NCI-H146 treated with DMSO at 0.1 percent for 48 hours (cell line): ENCODE results near the gene PHOSPHO2.
A peak's percentile ranks its signal among the peaks of the same experiment; 100 is the strongest.

Experiments used
- DNase-seq: peaks from one replicate; lab custom pipeline; 2025; ENCODE audit not compliant: unreplicated experiment; lab: John Stamatoyannopoulos, UW

Gene PHOSPHO2

GRCh38 chr2:169694113-169694893 lies at the start of gene PHOSPHO2, which contains the start of gene CFAP210:
PHOSPHO2 (plus strand) TSS chr2:169694469; CDS start chr2:169700972, 6,503 bp downstream.
CFAP210 (minus strand) TSS chr2:169694405; CDS start chr2:169694327, 78 bp downstream.
- DNase-seq: peak; percentile 70

DNA sequence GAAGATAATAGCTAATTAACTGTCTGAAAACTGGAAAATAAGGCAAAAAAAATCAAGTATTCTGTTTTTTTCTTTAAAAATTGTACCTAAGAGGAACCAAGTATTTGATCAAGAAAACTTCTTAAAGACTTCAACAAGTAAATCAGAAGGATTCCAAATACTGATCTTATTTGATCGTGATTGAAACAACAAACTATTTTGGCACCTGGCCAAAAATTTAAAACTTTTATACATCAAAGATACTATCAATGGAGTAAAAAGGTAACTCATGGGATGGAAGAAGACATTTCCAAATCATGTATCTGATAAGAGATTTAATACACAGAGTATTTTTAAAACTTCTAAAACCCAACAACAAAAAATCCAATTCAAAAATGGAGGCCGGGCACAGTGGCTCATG lies 46.8 kb upstream of the PHOSPHO2 start:
- no peak for DNase-seq

DNA sequence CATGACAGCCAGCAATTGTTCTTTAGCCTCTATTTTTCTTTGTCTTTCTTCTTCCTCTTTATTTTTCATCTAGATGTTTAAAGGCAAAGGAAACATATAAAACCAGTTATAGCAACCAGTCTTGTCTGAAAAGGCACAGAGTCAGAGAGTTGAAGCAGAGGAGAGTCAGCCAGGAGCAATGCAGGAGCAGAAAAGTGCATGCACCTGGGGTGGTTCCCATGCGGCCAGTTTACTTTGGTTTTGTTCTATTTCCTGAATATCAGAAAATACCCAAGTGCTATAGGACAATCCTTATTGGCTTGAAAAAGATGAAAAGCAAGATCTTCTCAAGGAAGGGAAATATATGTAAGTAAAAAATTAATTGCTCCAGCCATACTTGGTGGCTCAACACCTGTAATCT lies 45.0 kb upstream of the PHOSPHO2 start:
- DNase-seq: no peak

GRCh38 chr2:169653636-169654035 lies 40.6 kb upstream of the PHOSPHO2 start:
- DNase-seq: no peak

GRCh38 chr2:169656164-169656563 lies 38.1 kb upstream of the PHOSPHO2 start:
- no peak for DNase-seq

DNA sequence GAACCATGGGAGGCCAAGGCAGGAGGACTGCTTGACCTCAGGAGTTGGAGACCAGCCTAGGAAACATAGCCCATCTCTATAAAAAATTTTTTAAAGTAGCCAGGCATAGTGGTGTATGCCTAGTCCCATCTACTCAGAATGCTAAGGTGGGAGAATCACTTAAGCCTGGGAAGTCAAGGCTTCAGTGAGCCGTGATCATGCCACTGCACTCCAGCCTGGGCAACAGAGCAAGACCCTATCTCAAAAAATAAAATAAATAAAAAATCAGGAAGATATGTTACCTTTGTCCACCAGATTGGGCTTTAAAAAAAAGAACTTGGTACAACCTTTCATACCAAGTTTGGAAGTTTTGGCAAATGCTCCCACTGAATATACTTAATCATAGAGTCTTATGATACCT lies 35.4 kb upstream of the PHOSPHO2 start:
- DNase-seq: no peak

- DNase-seq: no peak
Measured at GRCh38 chr2:169659320-169659719, 34.9 kb upstream of the PHOSPHO2 start.

DNA sequence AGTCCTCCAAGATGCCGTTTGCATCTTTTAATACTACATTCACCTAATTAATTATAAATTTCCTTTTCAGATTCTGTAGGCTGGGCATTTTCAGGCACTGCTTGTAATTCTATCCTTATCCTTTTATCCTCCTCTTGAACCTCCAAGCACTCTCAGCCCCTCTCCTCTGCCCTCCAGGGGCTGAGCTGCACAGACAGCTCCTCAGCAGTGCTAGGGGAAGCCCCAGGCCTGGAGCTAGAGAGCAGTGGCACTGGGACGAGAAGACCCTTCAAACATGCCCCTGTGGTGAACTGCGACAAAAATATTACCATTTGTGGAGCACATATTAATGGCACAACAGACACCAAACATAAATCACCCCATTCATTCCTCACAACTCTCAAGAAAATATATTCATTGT lies 33.0 kb upstream of the PHOSPHO2 start:
- no peak for DNase-seq

- DNase-seq: no peak
Measured at GRCh38 chr2:169662744-169663143, 31.5 kb upstream of the PHOSPHO2 start.

GRCh38 chr2:169663247-169663646 lies 31.0 kb upstream of the PHOSPHO2 start:
- DNase-seq: no peak

DNA sequence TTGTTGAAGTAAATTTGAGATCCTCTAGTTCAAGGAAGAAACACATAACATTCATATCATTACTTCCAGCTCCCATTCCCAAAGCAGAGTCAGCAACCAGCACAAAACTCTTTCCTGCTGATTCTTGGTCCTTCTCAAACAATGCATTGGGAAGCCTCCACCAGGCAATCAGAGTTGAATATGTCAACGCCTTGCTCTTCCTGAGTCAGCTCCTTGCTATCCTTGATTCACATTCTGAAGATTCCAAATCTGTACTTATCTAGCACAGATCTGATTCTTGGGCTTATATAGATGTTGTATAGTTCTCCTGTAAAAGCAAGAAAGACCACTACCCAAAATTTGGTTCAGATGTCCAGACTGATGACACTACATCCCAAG lies 29.7 kb upstream of the PHOSPHO2 start:
- no peak for DNase-seq

GRCh38 chr2:169664978-169665930 lies 29.0 kb upstream of the PHOSPHO2 start:
- no peak for DNase-seq

- DNase-seq: no peak
Measured at GRCh38 chr2:169667583-169667982, 26.7 kb upstream of the PHOSPHO2 start.

DNA sequence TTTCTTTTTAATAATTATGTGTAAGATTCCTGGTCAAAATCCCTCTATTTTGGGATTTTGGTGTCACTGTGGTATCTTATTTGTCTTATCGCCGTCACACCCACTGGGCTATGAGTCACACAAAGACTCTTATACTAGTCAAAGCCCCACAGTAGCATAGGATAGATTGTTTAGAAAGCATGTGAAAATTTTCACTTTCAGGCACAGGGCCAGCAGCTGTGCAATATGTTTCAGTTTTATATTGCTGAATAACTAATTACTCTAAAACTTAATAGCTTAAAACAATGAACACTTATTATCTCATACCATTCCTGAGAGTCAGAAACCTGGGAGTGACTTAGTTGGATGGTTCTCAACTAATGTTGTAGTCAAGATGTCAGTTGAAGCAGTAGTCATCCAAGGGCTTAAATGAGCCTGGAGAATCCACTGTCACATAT lies 24.0 kb upstream of the PHOSPHO2 start:
- no peak for DNase-seq

DNA sequence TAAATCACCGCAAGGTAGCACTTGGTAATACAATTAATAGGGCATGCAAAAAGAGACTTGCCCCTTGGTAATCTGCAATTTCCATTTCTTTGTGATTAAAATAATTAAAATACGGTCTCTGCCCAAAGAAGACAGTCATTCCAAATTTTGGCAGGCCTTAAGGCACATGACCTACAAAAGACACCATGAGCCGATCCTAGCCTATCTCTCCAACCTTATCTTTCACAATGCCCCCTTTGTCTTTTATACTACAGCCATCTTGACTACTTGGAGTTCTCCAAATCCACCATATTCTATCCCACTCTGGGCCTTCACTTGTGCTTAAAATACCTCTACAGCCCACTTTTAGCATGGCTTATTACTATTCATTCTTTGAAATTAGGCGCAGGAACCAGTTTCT lies 23.3 kb upstream of the PHOSPHO2 start:
- no peak for DNase-seq

GRCh38 chr2:169672406-169672805 lies 21.9 kb upstream of the PHOSPHO2 start:
- no peak for DNase-seq

GRCh38 chr2:169673106-169673505 lies 21.2 kb upstream of the PHOSPHO2 start:
- no peak for DNase-seq

- no peak for DNase-seq
Measured at GRCh38 chr2:169673921-169674320, 20.3 kb upstream of the PHOSPHO2 start.

DNA sequence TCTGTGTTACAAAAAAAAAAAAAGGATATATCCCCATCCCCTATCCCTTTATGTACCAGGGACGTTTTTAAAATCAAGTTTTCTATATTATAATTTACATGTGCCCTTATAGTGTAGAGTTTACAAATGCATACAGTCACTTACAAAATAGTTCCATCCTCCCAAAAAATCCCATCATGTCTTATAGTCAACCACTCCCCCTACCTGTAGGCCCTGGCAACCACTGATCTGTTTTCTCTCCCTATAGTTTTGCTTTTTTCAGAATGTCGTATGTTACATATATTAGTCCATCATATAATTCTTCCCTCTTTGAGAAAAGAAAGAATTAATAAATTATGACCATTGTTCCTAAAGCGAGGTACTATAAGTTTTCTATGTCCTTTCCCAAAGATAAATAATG lies 17.9 kb upstream of the PHOSPHO2 start:
- DNase-seq: no peak

- no peak for DNase-seq
Measured at GRCh38 chr2:169676850-169677249, 17.4 kb upstream of the PHOSPHO2 start.

DNA sequence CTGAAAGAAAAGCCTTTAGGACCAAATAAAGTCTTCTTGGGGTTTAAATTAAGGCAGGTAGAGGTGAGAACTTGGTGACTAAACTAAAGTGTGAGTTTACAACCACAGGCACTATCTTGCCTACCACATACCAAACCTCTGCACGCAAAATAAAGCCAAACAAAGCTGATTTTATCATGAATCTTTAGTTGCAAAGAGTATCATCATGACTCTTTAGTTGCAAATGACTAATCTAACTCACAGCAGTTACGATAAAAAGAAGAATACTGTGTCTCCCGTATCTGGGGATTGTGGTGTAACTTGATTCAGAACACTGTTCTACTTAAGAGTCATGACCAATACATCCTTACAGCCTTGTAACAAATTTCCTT lies 11.2 kb upstream of the PHOSPHO2 start:
- DNase-seq: no peak
